HG03439 (cell line): ENCODE data around the gene ANKS1B.
"Not testable (repeated sequence)": the region's sequence is repeated elsewhere in the genome, so short reads cannot be mapped to it uniquely, and the experiment has no call there.

Experiments used
- ATAC-seq: cut with Tn5 transposase; IDR thresholded peaks from one replicate; pipeline ENCODE4 v1.9.1; 2021; ENCODE audit warnings: mild to moderate bottlenecking, moderate library complexity; ENCODE audit not compliant: unreplicated experiment

Gene ANKS1B

DNA sequence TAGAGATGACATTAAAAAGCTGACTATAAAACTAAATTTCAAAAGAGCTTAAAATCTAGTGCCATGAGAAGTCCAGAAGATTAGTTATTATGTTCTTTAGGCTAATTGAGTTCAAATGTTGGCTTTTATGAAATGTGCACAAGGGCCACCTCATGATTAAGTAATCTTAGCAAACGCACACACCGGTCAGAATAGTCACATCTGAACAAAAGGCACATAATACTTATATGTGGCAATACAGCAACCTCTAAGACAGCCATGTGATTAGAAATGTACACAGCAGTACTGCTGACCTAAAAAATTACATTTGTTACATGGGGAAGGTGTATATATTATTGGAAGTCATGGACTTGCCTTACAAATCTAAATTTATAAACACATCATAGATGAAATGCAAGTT lies 681.9 kb downstream of the ANKS1B start:
- ATAC-seq, result no peak

DNA sequence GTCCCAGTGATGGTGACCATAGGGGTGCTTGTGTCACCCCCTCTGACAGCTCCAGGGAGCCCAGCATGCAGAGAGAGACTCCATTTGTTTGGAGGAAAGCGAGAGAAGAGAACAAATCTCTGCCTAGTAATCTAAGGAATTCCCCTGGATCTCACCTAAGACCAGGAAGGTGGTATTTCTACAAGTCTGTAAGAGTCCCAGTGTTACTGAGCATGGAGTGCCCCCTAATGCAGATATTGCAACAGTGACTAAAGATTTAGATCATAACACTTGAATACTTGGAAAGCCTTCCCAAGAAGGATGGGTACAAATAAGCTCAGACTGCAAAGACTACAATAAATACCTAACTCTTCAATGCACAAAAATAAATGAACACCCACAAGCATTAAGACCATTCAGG lies 697.6 kb downstream of the ANKS1B start:
- ATAC-seq, result no peak

DNA sequence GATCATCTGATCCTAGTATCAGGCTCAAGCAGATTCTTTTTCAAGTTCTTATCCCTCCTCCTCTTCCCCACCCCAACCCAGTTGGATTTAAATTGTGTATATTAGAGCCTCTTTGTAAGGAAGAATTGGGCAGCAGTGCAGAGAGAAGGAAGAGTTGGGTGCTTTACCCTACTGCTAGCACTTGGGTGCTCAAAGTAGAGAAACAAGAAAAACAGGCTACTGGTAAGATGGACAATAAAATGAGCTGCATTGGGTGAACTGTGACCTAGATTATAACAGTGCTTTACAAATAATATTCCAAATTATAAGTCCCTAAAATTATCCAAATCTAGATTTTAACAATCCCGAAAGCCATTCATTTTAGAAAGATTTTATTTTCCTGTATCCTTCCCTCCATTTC lies 700.6 kb downstream of the ANKS1B start:
- ATAC-seq, result no peak

DNA sequence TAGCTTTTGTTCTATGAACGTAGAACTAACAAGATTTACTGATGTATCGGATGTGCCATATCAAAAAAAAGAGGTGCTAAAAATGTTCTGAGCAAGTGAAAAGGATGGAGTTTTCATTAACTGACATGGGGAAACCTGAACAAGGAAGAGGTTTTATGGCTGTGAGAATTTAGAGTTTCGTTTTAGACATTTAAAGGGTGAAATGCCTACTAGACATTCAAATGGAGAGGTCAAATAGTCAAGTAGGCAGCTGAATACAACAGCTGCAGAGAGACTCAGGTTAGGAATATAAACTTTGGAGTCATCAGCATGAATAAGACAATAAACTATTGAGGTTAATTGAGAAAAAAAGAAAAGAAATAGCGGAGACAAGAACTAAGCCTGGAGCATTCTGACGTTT lies 702.1 kb downstream of the ANKS1B start:
- ATAC-seq, result no peak

DNA sequence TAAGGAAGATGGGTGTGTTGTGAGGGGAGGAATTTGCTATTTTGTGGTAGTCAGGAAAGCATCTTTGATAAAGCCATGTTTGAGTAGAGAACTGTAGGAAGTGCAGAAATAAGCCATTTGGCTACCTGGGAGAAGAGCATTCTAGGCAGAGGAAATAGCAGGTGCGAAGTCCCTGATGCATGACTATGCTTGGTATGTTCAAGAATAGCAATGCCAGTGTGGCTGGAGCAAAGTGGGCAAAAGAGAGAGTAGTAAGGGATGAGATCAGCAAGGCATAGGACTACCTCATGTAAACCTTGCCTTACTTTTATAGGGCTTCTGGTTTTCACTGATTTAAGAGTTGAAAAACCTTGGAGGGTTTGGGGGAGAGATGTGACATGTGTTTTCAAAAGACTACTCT lies 702.6 kb downstream of the ANKS1B start:
- ATAC-seq, result no peak

DNA sequence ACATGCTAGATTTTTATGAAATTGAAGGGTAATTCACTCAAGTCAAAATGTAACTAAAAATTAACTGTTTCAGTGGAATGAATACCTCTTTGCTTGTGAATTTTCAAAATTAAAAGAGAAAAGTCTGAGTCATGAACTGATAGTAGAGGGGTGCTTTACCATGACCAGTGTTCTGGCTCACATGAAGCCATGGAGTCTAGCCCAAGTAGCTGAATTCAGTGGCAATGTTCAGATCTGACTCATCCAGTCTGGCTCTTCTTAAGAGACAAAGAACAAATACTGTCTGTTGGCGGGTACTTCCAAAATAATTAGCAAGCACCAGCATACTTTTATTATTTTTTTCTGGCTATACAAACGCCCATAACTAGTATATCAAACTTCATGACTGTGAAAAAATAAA lies 703.5 kb downstream of the ANKS1B start:
- ATAC-seq, result no peak

DNA sequence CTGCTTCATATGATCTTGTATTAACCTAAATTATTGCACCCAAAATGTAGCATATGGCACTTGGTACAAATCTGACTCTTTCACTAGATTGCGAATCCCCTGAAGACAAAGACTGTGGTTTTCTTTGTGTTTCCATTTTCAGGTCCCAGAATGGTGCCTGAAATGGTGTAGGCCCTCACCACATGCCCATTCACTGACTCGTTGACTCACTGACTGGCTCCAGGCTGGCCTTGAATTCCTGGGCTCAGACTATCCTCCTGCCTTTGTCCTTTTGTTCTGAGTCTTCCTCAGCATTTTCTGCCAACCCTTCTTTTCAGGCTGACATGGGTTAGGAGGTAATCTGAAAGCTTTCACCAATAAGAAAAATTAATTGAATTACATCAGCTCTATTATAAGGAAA lies 705.8 kb downstream of the ANKS1B start:
- ATAC-seq, result no peak

DNA sequence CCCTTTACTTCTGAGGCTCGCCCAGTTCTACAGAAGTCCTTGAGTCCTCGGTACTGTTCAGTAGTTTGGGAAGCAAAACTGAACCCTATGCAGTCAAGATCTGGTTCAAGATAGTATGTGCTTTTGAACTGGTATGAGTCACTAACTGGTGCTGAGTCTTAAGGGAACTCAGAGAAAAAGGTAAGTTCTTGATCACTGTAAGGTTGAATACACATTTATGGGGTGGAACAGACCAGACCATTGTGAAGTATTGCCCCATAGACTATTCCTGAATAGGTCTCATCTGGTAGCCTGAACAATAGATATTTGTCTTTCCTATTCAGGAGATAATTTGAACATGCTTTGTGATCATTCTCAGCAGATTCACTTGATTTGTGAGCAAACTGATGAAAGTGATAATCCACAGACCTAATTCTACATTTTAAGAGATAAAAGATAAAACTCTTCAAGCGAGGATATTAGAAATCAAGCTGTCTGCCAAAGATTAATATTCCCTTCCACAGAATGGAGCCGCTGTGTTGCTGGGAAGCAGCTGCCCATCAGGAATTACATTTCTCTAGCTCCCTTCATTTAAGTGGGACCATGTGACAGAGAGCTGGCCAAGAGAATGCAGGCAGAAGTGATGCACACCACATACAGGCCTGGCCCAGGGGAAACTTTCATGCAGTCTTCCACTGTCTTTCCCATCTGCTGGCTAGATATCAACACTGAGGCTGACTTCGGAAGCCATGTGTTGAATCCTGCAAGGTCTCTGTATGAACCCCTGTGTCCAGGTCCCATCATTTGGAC lies 707.0 kb downstream of the ANKS1B start:
- no peak for ATAC-seq

DNA sequence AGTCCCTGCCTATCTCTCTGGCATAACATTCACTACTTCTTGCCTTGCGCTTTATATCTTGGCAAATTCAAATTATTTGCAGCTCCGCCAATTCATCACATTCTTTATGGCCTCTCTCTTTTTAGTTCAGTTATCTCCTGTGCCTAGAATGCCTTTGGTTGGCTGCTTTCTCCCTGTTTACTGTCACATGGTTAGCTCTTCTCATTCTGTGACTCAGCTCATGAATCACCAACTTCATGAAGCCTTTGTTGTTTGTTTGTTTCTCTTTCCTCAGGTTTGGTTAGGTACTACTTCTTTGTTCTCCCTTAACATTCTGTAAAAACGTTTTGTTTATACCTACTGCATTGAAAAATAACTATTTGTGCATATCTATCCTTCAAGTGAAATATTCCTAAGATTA lies 713.7 kb downstream of the ANKS1B start:
- no peak for ATAC-seq

DNA sequence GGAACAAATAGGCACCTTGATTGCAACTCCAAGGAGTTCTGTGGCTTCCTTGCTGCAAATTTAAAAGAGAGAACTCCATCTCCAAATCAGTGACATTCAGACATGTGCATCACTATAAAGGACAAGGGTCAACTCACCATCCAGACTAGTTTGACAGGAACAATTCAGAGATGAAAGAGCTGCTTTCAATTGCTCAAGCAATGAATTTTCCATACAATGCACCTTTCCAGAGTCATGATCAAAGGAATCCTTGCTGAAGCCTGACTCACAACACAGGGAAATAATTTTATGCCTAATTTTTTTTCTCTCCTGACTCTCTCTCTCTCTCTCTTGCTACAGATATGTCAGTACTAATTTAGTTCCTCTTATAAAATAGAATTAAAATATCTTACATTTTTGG lies 717.7 kb downstream of the ANKS1B start:
- ATAC-seq, result no peak

DNA sequence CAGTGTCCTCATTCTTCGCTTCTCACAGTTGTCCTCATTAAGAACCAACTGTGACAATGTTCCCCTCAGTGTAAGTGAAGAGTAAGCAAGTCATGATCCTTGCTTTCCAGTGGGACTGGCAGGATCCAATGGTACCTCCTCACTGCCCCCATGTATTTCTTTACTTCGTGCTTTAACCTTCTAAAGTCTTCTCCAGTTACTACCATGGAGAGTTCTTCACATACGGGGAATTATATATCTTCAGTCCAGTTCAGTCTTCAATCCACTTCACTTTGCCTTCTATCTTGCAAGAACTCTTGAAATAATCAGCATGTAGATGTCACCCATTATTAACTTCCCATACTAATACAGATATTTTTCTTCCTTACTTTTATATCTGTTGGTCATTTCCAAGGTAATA lies 719.1 kb downstream of the ANKS1B start:
- no peak for ATAC-seq

DNA sequence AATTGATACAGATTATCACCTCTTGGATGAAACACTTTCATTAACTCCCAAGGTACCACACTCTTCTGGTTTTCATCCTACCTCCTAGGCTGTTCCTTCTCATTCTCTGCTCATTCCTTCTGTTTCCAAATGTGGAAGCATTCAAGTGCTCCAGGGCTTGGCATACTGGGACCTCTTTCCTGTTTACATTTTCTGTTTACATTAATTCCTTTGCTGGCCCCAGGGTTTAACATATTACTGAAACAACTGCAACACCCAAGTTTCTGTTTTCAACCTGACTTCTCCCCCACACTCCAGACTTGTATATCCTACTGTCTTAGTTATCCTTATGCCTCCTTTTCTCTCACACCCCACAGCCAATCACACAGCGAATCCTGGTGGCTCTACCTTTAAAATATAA lies 723.5 kb downstream of the ANKS1B start:
- no peak for ATAC-seq

DNA sequence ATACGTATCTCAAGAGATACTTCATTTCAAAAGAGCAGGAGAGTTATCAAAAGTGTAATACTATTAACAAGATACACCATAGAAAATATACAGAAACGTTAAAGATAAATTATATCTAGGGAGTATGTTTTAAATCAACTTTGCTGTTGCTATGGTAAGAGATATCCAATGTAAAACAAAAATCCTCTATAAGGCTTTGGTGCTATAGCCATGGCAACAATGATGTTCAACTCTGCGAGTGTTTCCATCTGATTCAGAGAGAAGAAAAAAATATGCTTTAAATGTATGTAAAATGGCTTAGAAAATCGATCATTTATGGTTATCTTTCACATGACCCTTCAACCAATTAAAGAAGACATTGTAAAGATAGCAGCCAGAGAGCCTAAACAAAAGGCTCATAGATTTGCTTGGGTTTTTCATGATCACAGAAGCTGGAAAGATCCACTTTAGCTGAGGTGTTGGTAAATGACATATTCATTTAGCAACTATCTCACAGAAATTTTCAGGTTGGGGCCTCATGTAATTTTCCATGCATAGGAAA lies 724.2 kb downstream of the ANKS1B start:
- no peak for ATAC-seq

DNA sequence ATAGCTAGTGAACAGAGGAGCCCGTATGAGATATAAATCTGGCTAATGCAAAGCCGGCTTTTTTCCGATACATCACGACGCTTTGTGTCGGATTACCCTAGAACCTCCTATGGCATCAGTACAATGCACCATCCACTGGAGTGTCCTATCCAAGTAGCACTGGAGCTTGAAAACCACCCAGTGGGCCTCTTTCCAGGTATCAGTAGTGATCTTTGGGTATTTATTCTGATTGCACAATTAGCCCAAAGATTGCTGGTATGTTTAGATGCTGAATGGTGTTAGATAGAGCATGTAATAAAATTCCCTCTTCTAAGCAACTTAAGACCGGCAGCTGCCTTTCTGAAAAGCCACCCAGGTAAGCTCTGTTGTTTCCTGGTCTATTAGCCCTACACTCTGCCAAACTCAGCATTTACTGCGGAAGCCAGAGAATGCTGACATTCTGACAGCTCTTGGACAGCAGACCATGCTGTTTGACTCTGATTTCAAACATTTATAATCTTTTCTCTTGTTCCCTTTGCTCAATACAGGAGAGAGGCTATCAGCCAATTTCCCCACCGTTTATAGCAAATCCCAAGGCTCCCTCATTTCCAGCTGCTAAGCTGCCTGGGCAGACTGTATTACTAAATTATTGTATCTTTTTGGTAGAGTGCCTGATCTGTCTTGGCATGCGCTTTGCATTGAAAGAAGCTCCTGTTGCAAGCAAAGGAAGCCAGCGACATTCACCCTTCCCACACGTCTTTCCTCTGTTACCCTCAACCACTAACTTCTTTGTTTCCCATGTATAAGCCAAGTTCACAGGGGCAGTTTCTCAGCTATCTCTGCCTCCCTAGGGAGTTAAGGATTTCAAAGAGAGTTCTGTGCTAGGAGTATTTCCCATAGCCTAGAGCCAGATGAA lies 725.4 kb downstream of the ANKS1B start:
- ATAC-seq, result no peak

DNA sequence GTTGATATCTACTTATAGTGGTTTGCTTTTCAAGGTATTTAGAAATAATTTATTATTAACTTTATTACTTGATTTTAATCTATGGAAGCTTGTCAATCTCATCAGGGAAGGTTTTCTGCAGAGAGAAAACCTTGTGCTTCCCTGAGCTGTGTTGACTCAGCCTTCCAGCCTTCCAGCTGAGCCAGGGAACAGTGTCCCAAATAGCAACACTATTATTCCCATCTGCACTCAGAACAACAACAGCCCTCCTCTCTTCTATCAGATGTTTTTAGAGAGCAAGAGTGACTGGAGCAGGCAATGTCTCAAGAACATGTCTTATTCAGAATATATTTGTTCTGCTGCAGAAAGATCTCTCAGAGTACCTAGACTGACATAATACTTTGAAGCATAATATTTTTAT lies 727.1 kb downstream of the ANKS1B start:
- no peak for ATAC-seq

DNA sequence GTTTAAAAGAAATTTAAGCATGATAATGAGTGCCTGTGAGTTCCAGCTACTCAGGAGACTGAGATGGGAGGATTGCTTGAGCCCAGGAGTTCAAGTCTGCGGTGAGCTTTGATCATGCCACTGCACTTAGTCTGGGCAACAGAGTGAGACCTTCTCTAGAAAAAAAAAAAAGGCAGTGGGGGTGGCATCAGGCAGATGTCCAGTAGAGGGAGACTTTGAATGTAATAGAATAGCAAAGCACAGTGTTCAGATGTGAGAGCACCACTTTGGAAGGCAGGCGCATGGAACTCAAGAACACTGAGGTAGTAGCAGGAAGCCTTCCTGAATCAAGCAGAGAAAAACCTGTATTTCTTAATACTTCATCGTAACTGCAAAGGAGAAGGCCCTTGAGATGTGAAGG lies 731.7 kb downstream of the ANKS1B start:
- no peak for ATAC-seq

DNA sequence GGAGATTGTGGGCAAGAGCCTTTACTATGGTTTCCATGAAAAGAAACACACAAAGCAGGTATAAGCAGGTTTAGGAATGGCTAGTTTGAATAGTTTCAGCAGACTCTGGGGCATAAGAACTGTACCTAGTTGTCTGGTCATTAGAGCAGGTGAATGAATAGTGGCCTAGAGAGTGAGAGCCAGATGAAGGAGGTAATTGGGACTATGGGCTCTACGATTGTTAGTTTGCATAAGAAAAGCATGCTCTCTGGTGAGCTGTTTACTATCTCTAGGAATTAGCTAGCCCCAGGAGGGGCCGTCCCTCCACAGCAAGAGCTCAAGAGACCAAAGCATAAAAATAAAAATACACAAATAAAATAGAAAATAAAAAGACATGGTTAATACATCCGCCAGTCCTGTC lies 734.6 kb downstream of the ANKS1B start:
- no peak for ATAC-seq

DNA sequence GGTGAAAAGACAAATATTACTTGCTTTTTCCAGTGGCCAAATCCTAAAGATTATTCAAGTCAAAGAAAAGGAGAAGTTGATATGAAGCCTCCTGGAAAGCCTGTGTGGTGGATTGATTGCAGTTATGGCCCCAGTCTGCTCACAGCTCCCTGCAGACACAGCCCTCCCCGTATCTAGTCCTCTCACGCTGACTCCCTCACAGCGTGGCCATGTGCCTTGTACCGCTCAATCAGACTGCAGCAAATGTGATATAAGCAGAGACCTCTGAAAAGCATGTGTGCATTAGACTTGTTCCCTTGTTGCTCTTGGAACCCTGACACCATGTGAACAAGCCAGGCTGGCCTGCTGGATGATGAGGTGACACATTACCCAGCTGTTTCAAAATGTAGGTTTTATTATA lies 735.2 kb downstream of the ANKS1B start:
- ATAC-seq, result no peak

DNA sequence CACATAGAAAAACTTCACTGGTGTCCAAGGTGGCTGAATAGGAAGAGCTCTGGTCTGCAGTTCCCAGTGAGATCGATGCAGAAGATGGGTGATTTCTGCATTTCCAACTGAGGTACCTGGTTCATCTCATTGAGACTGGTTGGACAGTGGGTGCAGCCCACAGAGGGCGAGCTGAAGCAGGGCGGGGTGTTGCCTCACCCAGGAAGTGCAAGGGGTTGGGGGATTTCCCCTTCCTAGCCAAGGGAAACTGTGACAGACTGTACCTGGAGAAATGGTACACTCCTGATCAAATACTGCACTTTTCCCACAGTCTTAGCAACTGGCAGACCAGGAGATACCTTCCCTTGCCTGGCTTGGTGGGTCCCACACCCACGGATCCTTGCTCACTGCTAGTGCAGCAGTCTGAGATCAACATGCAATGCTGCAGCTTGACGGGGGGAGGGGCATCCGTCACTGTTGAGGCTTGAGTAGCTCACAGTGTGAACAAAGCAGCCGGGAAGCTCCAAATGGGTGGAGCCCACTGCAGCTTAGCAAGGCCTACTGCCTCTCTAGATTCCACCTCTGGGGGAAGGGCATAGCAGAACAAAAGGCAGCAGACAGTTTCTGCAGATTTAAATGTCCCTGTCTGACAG lies 746.7 kb downstream of the ANKS1B start:
- not testable (repeated sequence) for ATAC-seq

DNA sequence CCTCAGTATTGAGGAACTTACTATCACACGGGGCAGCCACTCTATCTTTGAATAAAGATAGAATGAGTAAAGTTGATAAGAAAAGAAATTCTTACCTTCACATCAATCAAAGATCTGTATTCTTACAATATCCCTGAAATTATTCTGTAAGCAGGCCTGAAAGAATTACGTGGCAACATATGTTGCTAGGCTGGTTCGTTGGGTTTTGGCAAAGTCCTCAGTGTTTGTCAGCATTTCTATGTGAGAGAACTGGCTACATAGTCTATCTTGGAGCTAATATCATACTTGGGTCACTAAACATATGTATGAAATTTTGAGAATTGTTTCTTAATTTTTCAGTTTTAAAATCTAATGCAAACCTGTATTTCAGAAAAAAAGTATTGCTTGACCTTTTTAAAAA lies 749.4 kb downstream of the ANKS1B start:
- ATAC-seq, result no peak

DNA sequence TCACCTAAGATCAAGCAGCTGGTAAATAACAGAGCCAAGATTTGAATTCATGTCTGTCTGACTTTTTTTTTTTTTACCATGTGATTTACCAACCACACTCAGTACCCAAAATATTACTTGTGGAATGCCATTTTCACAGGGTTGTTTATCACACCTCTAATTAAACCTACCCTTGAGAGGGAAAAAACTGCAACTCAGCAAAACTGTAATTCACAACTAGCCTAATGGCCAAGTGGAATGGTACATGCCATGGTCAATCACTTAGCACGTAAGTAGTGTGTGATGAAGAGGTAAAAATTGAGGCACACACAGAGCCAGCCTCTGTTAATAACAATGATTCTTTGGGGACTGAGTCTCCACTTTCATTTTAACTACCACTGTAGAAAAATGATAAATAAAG lies 750.0 kb downstream of the ANKS1B start:
- ATAC-seq, result no peak

DNA sequence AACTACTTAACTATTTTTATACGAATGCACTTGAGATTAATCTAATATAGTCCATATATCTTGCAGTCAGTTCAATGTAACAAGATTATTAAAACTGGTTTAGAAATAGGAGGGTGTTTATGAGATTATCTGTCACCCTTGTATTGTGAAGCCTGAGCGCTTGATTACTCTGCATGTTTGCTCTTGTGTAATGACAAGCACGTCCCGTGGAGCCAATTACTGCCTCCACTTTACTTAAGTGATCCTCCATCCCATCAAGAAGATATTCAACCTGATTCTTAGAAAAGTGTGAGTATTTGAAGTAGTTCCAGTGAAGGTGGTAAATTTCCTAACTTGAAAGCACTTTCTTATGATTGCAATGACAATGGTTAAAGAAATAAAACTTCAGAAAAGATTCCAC lies 752.4 kb downstream of the ANKS1B start:
- ATAC-seq, result no peak
